SK-N-MC (cell line): Measurements from ENCODE around the gene ZBTB38.

Experiments used
- DNase-seq: peaks from one replicate; pipeline ENCODE4 v3.0.0-alpha.2; 2011; ENCODE audit warnings: low read depth, low spot score
- H3K27ac ChIP-seq: fragments of 200-600 bp; sonication (generic); 2 replicates; pipeline ENCODE4 v1.5.1; 2016; ENCODE audit warnings: mixed run types
- H3K36me3 ChIP-seq: fragments of 200-600 bp; sonication (generic); 2 replicates; pipeline ENCODE4 v1.6.1; 2017; ENCODE audit warnings: antibody characterized with exemption, low read length, mixed read lengths; ENCODE audit not compliant: insufficient read depth
- H3K4me3 ChIP-seq: fragments of 200-600 bp; sonication (generic); 2 replicates; pipeline ENCODE4 v1.5.1; 2016
- H3K9ac ChIP-seq: fragments of 200-600 bp; sonication (generic); 2 replicates; pipeline ENCODE4 v1.8.0; 2017; ENCODE audit warnings: mixed run types, mixed read lengths; ENCODE audit not compliant: insufficient read length
- H3K9me3 ChIP-seq: fragments of 200-600 bp; sonication (generic); 2 replicates; pipeline ENCODE4 v1.6.1; 2017; ENCODE audit warnings: low read depth, mild to moderate bottlenecking, antibody characterized with exemption, low read length, moderate library complexity, mixed read lengths
- EZH2 ChIP-seq: fragments of 200-600 bp; sonication (generic); IDR thresholded peaks from one replicate; pipeline ENCODE4 v1.6.1; 2017; ENCODE audit warnings: antibody characterized with exemption
- FOXP2 ChIP-seq: optimal IDR thresholded peaks from 2 replicates; pipeline ENCODE3; 2011; ENCODE audit warnings: mild to moderate bottlenecking, moderate library complexity; ENCODE audit not compliant: insufficient read depth; ENCODE audit errors: extremely low read length, control extremely low read depth
- POLR2AphosphoS5 ChIP-seq: IDR thresholded peaks from 2 replicates; pipeline ENCODE4 v1.6.1; 2012; ENCODE audit warnings: mild to moderate bottlenecking, low read depth, low read length, borderline replicate concordance

The ZBTB38 gene

DNA sequence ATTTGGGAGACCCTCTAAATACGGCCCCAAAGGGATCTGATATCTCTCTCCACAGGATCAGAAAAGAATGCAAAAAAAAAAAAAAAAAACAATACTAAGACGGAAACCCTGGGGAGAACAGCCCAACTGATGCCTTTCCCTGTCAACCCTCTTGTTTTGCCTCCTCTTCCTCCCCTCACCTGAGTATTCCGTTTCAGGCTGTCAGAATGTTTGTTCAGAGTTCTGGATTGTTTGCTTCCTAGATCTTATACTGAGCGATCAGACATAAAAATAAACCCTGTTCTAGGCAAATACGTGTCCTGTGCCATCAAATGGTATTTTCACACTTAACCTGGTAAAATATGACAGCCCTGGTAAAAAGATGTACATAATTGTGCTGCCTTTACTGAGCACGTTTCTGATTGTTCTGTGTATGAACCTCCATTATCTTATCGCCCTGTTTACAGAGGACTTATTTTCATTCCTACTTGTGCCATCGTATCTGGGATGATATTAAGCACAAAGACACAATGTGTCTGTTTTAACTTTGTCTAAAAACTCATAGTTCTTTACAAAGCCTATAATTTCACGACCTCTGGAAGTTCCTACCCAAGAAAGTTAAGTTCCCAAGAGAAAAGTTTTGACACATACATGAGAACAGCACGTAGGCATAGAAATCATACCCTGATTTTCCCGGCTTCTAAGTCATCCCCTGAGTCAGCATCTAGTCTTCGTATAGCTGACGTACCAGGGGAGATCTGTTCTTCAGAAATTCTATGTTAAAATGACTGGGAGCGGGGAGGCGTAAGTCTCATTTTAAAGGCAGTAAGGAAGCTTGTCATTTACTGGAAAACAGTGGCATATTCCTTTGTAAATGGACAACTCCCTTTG, 856 bp downstream of the ZBTB38 start:
- H3K9me3 ChIP-seq = no peaks in the 10 kb centered on the region
- no peak for DNase-seq
- H3K9ac ChIP-seq = peak overlapping the region; percentile 46
- TF ChIP-seq POLR2AphosphoS5 (no peak), FOXP2 (no peak), EZH2 (no peak)
- no peak overlapping the region; the same call in 1 of the 2 replicates for H3K4me3 ChIP-seq
- H3K36me3 ChIP-seq = no peaks in the 10 kb centered on the region
- peak overlapping the region; percentile 79 for H3K27ac ChIP-seq

- peak overlapping the region; percentile 6; the same call in 1 of the 2 replicates for H3K4me3 ChIP-seq
- TF ChIP-seq EZH2 (no peak), POLR2AphosphoS5 (peak; percentile 79), FOXP2 (no peak)
- H3K27ac ChIP-seq = peak overlapping the region; percentile 79
- peak overlapping the region; percentile 46 for H3K9ac ChIP-seq
- DNase-seq = peak; percentile 98
- no peaks in the 10 kb centered on the region for H3K36me3 ChIP-seq
- no peaks in the 10 kb centered on the region for H3K9me3 ChIP-seq
Observed at GRCh38 chr3:141370065-141370533, 1.8 kb downstream of the ZBTB38 start.

DNA sequence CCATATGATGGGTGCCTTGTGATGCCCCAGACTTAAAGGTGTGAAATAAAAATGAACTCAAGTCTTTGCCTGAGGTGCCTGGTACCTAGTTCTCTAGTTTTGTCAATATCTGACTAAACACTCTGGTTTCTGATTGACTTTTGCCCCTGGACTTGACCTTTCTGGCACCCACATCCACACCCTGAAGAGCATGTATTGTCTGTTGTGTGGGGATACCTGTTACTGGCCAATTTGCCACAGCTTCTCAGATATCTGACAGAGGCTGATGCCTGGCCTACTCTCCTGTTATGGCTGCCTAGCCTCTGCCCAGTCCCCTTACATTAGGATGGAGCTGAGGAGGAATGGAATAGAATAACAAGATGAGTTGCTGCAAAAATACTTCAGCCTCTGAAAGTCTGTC, 3.6 kb downstream of the ZBTB38 start:
- no peak overlapping the region for H3K4me3 ChIP-seq
- no peak for DNase-seq
- no peak overlapping the region for H3K27ac ChIP-seq
- H3K9ac ChIP-seq = no peak overlapping the region
- no peaks in the 10 kb centered on the region for H3K36me3 ChIP-seq
- no peaks in the 10 kb centered on the region for H3K9me3 ChIP-seq
- TF ChIP-seq FOXP2 (no peak), EZH2 (no peak), POLR2AphosphoS5 (no peak)

DNA sequence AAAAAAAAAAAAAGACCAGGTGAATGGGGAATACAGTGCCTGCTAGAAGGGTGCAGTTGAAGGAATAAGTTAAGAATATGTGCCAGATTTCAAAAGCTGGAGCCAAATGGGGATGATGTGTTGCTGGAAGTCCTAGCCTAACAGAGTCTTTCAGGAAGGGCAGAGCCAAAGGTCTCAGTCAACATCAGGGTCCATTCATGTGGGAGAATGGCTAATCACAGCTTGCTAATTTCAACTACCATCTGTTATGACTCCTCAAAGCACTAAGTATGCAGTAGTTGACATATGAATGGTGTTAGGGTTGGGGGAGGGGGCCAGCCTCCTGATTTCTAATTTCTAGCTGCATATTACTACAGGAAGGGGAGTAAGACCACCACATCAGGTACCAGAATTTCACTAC, 4.4 kb downstream of the ZBTB38 start:
- Histone ChIP-seq H3K9me3 (no peaks in the 10 kb centered on the region), H3K4me3 (no peak overlapping the region), H3K27ac (no peak overlapping the region), H3K9ac (no peak overlapping the region), H3K36me3 (no peaks in the 10 kb centered on the region)
- TF ChIP-seq POLR2AphosphoS5 = no peak
- no peak for TF ChIP-seq EZH2
- no peak for TF ChIP-seq FOXP2
- DNase-seq = no peak

- Histone ChIP-seq H3K36me3 (no peaks in the 10 kb centered on the region), H3K9me3 (no peaks in the 10 kb centered on the region), H3K4me3 (no peak overlapping the region), H3K27ac (no peak overlapping the region), H3K9ac (no peak overlapping the region)
- TF ChIP-seq POLR2AphosphoS5 (no peak), EZH2 (no peak), FOXP2 (no peak)
- no peak for DNase-seq
Observed at GRCh38 chr3:141373232-141373631, 4.9 kb downstream of the ZBTB38 start.

DNA sequence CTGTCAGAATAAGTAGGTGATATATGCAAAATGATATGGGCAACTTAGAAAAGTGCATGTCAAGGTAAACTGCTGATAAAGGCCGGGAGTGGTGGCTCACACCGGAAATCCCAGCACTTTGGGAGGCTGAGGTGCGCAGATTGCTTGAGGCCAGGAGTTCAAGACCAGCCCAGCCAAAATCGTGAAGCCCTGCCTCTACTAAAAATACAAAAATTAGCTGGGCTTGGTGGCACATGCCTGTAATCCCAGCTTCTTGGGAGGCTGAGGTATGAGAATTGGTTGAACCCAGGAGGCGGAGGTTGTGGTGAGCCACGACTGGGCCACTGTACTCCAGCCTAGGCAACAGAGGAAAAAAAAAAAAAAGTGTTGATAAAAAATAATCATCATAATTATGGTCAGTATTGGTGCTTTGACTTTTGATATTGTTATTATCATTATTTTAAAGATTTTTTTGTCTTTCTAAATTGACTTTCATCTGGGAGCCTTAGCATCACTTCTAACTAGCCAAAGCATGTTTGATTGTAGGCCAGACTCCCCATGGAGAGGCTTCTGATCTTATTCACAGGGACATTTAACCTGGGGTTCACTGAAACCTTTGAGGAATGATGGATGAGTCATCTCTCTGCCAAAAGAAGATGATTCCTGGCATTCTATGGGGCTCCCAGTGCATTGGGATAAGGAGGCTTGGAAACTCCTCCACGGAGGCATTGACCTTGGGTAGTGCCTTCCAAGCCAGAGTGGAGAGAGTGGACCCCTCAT, 5.6 kb downstream of the ZBTB38 start:
- TF ChIP-seq FOXP2 (no peak), EZH2 (no peak)
- Histone ChIP-seq H3K36me3 (no peaks in the 10 kb centered on the region), H3K4me3 (no peak overlapping the region), H3K9me3 (no peaks in the 10 kb centered on the region), H3K9ac (no peak overlapping the region), H3K27ac (no peak overlapping the region)
- no peak for DNase-seq

DNA sequence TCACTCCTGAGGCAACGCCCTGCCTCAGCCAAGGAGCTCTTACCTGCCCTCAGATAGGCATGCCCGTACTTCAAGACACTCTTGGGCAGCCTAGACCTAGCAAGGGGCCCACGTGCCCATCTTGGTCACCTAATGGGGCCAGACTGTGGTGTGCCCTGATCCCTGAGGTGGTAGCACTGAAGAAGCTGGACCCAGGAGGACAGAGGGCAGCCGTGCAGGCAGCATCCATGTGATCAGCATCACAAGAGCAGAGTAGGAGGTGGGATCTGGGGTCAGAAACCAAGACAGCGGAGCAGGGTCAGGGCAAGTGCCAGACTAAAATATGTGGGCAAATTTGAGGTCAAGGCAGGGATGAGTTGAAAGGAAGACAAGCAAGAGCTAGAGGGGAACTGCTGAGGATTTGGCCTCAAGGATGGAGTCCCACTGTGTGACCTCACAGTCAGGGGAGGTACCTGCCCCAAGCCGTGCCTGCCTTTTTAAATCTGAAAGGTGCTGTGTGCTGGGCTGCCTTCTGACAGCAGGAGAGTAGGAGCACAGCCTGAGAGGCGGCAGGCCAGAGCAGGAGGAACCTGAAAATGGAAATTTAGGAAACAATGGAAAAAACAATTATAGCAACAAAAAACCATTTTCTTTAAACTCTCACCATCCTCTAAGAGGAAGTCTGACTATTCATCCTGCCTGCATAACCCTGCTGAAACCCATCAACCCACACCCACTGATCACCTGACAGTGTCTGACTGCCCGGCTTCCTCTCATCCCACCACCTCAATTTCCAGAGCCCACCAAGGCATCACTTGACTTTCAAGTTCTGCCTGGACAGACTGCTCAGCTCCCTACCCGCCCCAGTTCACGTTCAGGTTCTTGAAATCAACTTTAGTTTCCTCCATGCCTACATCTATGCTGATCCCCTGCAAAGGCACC, 7.3 kb downstream of the ZBTB38 start:
- H3K27ac ChIP-seq = no peak overlapping the region
- H3K9ac ChIP-seq = no peak overlapping the region
- no peaks in the 10 kb centered on the region for H3K36me3 ChIP-seq
- TF ChIP-seq POLR2AphosphoS5 = no peak
- no peak for TF ChIP-seq EZH2
- DNase-seq = no peak
- H3K4me3 ChIP-seq = no peak overlapping the region
- no peaks in the 10 kb centered on the region for H3K9me3 ChIP-seq

DNA sequence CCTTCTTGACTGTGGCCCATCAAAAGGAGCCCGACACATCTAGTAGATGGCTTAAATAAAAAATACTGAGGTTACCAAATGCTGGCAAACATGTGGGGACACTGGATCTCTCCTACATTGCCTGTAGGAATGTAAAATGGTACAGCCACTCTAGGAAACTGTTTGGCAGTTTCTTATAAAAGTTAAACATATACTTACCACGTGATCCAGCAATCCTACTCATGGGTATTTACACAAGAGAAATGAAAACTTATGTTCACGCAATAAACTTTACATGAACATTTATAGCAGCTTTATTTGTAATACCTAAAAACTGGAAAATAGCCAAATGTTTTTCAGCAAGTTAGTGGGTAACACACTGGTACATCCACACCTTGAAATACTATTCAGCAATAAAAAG, 9.1 kb downstream of the ZBTB38 start:
- Histone ChIP-seq H3K36me3 (no peaks in the 10 kb centered on the region), H3K9me3 (no peaks in the 10 kb centered on the region), H3K9ac (no peak overlapping the region), H3K27ac (no peak overlapping the region), H3K4me3 (no peak overlapping the region)
- no peak for DNase-seq
- TF ChIP-seq FOXP2 = no peak
